Activated T-cell treated with anti-CD3 and anti-CD28 coated beads for 48 hours (primary cell): ENCODE results near the gene KIAA0753.

Experiments
- DNase-seq: peaks from one replicate; pipeline ENCODE4 v3.0.0-alpha.2; 2020; ENCODE audit warnings: low read depth

The KIAA0753 gene

DNA sequence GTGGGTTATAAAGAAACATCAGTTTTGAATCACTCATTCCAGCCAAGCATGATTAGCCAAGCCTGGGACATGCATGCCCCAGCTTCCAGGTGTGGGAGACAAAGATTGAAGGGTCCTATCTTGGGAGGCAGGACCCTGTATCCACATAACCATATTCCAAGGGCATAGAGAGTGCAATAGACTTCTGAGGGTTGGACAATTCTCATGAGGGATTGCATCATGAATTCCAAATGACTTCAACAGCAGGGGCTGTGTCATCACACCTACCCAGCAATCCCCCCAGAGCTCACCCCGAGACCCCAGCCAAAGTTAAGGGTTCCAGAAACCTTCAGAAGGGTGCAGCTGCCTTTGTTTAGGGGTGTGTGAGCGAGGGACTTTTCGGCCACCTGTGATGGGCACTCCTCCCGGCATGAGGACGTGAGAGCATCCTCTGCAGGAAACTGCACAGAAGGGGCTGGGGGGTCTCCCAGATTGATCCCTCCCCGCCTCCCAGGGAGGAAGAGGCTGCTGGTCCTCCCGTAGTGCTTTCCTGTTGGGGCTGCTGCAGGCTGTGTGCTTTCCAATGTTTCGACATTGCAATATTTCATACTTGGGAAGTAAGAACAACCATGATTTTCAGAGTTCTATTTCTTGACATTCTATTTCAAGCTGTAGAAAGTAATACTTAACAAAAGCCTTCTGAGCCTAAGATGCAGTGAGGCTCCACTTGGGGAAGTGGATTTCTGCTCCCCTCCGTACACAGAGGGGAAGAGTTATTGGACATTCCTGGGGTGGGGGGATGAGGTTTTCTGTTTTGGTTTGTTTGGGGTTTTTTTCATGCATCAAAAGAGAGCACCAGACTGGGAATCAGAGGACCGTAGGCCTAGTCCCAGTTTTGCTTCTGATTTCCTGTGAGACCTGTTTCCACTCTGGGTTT is 70.9 kb downstream of the KIAA0753 start:
- DNase-seq, result no peak

DNA sequence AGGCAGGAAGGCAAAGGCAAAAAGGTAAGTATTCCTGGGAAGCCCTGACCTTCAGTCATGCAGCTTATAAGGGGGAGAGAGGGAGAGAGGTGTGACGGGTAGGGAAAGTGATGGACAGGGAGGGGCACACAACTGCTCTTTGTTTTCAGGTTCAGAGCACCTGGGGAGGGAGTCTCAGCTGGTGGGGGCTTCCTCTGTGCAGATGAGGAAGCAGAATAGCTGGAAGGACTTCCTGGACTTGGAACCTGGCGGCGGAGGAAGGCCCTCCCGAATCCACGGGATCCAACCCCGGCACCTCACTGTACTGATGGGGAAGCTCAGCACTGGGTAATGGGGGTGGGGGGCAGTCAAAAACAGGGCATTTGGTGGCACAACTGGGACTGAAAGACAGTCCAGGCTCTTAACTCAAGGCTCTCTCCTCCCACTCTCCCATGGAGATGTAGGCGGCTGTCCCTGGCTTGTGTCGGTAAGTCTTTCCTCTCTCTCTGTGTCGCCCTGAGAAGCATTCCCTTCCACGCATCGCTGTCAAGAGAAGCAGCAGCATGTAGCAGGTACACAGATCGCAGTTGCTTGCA is 72.2 kb downstream of the KIAA0753 start:
- no peak for DNase-seq

DNA sequence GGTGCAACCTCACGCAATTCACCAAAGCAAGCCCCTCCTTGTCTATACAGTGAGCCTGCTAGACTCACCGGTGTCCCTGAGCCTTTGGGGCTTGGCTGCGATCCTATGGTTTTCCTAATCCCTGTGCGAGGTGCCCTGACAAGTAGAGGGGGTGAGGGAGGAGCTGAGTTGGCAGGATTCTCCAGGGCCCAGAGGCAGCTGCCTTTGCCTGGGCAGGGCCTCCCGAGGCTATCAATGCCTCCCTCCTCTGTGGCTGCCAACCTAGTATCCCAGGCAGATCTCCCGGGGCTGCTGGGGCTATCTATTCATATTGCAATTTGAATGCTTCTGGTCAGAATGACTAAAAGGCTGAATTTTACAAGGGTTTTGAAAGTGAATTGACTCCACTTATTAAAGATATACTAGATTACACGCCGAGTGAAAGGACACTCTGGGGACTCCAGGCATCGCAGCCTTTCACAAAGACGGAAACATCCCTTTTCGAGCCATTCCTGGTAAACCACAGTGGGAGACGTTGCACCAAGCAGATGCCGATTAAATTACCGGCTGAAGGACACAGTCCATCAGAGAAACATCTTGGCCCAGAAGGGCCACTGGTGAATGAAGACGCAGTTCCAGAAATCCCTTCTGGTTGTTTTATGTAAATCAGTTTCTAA is 72.9 kb downstream of the KIAA0753 start:
- DNase-seq, result no peak

DNA sequence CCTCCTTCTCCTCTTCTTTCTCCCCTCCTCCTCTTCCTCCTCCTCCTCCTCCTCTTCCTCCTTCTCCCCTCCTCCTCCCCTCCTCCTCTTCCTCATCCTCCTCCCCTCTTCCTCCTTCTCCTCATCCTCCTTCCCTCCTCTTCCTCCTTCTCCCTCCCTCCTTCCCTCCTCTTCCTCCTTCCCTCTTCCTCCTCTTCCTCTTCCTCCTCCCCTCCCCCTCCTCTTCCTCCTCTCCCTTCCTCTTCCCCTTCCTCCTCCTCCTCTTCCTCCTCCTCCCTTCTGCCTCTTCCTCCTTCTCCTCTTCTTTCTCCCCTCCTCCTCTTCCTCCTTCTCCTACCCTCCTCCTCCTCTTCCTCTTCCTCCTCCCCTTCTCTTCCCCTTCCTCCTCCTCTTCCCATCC is 79.1 kb downstream of the KIAA0753 start:
- DNase-seq, result no peak

DNA sequence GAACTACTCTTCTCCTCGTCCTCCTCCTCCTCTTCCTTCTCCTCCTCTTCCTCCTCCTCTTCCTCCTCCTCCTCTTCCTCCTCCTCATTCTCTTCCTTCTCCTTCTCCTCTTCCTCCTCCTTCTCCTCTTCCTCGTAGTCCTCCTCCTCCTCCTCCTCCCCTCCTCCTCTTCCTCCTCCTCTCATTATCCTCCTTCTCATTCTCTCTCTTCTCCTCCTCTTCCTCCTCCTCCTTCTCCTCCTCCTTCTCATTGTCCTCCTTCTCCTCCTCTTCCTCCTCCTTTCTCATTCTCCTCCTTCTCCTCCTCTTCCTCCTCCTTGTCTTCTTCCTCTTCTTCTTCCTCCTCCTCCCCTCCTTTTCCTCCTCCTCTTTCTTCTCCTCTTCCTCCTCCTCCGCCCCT is 80.0 kb downstream of the KIAA0753 start:
- no peak for DNase-seq

DNA sequence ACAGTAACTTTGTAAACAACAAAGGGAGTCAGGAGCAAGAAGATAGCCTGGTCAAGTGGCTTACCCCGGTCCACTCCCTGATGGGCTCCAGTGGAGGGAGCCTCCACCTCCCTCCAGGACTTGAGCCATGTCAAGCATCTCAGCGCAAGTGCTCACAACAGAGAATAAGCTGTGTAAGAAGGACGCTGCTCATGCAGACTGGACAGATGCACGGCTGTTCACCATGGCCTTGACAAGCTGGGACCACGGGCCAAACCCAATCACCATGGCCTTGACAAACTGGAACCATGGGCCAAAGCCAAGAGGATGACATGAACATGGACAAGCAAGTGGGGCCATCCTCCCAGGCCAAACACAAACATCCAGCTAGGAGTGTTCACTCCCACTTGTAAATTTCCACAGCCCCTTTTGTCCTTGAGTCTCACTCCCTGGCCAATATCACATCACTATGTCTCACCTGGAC is 80.7 kb downstream of the KIAA0753 start:
- DNase-seq, result no peak

DNA sequence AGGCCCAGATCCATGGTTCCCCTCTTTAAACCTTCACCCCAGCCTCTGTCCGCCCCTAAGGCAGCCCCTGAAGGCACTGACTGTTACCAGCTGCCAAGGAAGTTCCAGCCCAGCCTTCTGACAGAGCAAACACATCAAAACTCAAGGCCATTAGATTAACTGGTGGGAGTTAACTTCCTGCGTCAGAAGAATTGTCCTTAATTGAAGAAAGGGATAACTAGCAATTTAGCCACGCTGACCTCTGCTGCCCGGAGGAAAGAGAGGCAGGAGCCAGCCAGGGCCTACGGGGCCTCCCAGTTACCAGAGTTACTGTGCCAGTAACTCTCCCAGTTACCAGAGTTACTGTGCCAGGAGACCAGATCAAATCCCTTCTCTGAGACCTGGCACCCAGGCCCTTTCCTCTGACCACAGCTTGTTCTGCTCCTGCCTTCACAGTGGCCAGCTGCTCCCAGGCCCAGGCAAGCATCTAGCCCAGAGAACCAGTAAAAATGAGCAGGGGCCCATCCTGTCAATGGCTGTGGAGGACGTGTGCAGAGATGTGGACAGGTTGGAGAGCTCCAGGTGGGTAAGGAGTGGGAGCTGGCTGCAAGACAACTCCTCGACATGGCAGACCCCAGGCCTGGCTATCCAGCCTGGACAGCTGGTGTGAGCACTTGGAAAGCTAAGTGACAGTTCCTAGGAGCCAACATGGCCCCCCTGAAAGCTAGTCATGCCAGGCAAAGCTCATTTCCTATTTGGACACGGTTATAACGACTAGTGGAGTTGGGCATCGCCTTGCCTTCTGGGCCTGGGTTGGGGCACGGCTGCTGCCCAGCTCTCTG is 81.4 kb downstream of the KIAA0753 start:
- DNase-seq, result no peak

DNA sequence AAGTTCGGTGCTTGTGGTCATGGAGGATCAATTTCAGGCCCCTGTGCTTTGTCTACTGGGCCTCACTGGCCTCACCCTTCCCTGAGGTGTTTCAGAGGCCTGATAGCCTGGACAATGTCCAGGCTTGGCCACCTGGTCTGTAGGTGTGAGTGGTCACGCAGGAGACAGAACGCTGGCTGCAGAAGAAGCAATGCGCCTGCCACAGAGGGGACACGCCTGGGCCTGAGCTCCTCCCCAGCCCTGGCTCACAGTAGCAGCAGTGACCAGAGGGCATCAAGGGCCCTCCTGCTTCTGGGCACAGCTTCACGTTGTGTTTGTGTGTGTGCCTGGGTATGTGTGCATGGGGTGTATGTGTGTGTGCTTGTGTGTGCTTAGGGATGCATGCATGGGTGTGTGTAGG is 82.2 kb downstream of the KIAA0753 start:
- DNase-seq, result no peak

DNA sequence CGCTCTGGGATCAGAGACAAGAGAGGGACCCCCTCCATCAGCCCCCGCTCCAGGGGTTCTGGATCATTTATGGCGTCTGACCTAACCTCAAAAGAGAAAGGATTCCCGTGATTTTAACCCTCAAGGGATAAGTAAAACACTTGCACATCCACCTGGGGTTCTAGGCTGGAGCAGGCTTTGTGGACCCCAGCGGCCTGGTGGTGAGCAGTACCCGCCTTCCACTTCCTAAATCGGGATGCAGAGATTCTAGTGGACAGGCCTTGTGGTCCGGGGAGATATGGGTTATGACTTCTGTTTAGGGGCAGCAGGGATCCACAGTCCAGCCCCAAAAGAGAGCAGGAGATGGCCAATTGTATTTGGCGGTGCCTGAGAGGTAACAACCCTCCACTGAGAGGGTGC is 83.5 kb downstream of the KIAA0753 start:
- DNase-seq, result no peak

DNA sequence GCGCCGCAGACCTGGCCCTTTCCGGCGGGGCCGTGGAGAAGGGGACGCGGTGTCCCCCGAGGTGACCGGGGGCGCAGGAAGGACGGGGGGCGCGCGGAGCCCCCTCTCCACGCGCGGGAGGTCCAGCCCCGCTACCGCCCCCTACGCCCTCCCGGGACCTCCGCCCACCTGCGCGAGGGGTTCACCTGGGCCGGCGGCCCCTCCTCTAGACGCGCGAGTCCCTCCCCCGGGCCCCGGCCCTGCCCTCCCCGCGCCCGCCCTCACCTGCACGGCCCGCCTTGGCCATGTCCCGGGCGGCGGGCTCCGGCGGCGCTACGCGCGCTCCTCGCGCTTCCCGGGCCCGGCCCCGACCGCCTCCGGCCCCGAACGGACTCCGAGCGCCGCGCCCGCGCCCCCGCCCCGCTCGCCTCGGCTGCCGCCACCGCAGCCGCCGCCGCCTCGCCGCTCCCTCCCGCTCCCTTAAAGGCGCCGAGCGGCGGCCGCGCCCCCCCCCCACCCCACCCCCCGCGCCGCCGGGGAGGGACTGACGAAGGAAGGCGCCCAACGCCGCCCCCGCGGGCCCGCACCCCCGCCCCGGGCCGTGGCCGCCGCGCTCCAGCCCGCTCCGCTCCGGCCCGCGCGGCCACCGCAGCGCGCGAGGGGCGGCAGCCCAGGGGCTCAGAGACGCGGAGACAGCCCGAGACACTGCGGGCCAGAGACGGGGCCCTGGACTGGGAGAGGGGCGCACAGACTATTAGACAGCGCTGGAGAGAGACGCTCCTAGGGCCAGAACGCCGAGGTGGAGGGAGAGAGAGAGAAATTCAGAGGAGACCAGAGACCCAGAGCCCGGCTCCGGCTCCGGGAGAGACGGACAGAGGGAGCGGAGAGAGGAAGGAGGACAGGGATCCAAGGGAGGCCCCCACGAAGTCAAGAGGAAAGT is 84.1 kb downstream of the KIAA0753 start, which contains the start of gene PITPNM3:
Gene PITPNM3 (minus strand): TSS at position 435 of the 919 bp plus-strand sequence. CDS start 149 bp downstream, at position 286.
- no peak for DNase-seq

DNA sequence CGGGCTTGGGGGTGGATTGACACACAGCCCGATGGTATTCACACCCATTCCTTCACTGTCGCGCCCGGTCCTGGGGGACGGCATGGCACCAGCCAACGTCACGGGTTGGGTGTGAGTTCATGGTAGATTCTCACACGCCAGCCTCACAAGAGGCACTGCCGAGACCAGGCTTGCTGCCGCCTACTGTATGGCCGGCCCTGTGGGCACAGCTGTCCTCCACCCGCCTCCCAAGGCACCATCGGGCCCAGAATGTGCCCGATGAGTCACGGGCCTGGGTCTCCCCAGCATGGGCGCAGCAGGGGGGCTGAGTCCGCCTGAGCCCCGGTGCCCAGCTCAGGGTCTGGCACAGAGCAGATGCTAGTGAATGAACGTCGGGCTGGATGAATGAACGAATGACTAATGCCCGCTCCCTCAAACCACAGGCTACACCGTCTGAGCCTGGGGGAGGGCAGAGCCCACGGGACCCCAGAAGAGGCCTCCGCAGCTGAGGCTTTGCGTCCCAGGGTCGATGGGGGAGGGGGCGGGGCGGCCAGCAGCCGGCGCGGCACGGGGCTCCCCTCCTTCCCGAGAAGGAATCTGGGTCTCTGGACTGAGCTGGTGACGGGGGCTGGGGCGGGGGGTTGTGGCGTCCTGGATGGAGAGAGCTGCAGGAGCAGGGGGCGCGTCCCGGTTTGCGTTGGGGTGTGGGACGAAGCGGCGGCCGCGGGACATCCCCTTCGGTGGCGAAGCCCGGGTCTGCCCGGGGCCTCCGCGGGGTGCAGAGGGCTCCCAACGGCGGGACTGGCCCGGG is 85.0 kb downstream of the KIAA0753 start:
- no peak for DNase-seq

DNA sequence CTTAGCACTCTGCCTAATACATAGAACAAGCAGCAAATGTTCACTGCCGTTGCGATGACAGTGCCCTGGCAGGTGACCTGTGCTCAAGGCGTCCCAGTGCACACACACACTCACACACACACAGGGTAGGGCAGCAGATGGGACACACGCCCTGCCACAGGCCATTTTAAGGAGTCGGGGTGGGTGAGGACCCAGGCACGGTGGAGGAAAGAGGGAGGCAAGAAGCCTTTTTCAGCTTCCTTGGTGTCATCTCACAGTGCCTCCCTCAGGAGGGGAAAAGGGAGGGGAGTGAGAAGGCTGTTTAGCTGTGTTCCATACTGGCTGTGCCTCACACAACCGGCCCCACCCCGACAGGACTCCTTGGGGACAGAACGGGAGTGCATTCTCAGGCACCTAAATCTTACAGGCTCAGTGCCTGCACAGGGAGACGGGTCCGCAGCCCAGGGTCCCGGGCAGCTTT is 85.6 kb downstream of the KIAA0753 start:
- DNase-seq, result no peak

DNA sequence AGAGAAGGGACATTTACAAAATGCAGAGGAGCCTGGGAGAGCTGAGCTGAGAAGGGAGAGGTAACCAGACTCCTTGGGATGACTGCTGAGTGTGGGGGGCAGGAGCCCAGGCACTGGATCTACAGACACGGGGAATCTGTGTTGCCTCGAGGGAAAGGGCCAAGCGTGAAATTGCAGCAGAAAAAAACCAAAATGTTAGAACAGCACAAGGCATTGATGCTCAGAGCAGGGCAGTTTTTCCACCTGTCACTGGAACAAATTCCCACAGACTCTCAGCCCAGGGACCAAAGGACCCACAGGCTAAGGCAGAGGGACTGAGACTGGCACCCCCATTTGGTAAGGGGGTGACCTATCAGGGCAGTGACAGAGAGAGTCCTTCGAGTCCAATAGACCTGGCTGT is 86.2 kb downstream of the KIAA0753 start:
- no peak for DNase-seq

DNA sequence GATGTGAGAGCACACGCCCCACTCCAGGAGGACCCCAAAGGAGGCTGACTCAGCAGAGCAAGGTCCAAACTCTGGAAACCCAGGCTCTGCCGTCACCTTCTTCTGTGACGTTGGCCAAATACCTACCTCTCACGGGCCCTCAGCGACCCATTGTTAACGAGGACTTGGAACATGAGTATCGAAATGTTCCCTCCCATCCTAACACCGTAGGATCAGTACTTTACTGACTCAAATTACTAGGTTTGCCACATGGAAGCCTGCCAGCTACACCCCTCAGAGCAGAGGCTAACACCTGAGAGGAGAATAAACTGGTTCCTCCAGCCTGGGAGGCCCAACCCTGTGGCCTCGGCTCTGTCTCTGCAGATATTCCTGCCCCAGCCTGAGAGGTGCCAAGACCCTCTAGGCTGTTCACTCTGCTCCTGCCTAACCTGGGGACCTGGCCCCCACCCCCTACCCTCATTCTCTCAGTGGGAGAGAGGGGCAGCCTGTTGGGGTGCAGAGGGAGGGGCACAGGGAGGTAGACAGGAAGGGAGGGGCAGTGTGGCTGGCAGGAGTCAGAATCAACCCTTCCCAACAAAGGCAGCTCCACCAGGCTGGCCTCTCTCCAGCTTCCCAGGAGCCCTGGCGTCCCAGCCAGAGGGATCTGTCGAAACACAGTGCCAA is 88.5 kb downstream of the KIAA0753 start:
- DNase-seq, result no peak

DNA sequence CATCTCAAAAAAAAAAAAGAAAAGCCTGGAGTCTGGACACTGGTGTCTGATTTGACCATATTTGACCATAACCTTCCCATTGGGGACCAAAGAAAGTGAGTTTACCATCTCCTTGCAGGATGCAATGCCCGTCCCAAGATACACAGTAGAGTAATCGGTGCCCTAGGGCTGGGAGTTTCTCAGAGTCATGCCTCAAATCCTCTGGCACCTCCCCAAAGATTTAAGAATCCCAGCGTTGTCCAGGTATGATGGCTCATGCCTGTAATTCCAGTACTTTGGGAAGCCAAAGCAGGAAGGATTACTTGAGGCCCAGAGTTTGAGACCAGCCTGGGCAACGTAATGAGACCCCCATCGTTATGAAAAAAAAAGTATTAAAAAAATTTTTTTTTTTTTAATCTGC is 89.2 kb downstream of the KIAA0753 start:
- no peak for DNase-seq

DNA sequence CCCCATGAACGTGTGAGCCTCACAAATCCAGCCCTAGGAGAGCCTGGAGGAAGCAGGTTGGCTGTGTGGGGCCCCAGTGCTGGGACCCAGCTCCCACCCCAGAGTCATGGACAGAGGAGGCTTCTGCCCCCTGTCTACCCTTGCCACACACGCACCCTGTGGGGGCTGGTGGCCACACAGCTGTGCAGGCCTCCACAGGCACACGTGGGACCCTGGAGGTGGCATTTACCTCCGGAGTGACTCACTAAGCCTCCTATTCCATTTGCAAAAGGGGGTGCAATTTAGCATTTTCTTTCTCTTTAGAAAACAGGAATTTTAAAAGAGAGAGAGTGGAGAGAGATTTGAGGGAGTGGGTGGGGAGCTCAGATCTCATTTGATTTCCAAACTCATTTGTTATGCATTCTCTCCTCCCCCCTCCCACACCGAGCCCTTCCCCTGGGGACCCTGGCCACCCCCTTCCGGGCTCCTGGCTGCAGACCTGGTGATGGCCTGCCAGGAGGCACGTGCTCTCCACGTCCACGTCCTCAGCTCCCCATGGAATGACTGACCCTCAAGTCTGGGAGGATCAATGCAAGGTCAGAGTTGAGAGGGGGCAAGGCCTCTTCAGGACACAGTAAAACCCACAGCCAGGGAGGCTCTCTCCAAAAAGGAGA is 91.0 kb downstream of the KIAA0753 start:
- DNase-seq, result no peak

DNA sequence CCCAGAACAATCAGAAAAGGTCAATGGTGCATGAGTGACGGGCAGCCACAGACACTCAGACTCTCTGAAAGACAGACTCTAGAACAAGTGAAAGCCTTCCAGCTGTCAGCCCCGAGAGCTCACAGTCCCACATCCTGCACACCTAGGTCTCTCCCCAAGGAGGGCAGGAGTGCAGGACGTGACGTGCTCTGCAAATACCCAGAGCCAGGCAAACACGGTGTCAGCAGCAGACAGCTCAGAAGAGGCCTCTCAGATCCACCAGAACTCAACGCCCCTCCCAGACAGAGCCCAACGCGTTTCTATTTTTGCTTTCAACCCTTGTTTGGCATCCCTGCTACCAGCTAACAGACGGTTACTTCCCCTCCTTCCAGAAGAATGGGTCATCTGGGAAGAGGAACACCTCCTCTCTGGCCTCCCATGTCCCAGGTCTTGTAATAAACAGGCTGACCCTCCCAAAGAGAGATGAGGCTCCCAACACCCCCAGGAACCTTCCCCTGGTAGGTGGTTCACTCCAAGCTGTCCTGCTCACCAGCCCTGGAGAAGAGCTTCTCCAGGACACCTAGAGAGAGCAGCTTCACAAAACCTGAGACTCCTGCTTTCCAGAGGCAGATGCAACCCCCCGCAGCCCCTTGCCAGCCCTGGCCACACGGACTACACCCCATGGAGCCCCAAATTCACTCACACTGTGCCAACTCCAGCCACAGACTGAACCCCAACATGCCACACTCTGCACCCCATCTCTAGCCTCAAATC is 91.8 kb downstream of the KIAA0753 start:
- DNase-seq, result no peak

DNA sequence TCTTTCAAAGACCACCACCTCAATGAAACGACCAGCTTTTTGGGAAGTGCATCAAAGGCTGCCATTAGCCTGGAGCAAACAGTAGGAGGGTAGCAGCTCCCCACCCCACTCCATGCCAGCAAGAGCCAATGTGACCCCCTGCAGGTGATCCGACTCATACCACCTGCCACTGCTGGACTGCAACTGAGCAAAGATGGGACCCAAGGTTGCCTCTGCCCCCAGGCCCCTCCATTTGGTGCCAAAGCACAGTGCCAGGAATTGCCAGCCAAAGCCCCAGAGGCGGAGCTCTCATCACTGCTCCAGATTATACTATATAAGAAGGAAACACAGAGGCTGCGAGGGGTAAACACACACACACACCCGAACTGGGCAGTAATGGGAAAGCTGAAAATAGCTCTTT is 92.5 kb downstream of the KIAA0753 start:
- no peak for DNase-seq
